Keratinocyte (primary cell): ENCODE results near the gene TIAM1. TPM values are rescaled to one million over a fixed set of nuclear protein-coding genes. Genes with fewer than 3 reads are reported as not detected.
A peak's percentile ranks its signal among the peaks of the same experiment; 100 is the strongest.

Source experiments
- DNase-seq: peaks from one replicate; pipeline ENCODE4 v3.0.0-alpha.2; 2011; ENCODE audit warnings: low read depth, missing footprints, low spot score
- FAIRE-seq: peaks from 2 replicates; lab custom pipeline; 2011; peaks lifted over from hg19 to GRCh38; lab: Jason Lieb, UNC
- H2AFZ ChIP-seq: 2 replicates; pipeline ENCODE4 v1.6.0; 2012; ENCODE audit warnings: low read length, control low read depth, inconsistent platforms; ENCODE audit not compliant: control insufficient read depth
- H3K27ac ChIP-seq: 2 replicates; pipeline ENCODE4 v1.5.1; 2011; ENCODE audit warnings: low read length; ENCODE audit not compliant: control insufficient read depth, insufficient read depth
- H3K27me3 ChIP-seq: 3 replicates; pipeline ENCODE4 v1.6.0; 2011; ENCODE audit warnings: low read length; ENCODE audit not compliant: control insufficient read depth, insufficient read depth; ENCODE audit errors: extremely low read depth
- H3K36me3 ChIP-seq, 2 experiments: 2 replicates in 1 of 2; 3 replicates in 1 of 2; pipeline ENCODE4 v1.5.1; 2011; ENCODE audit warnings: low read length in 2 of 2, mild to moderate bottlenecking in 1 of 2; ENCODE audit not compliant: control insufficient read depth in 2 of 2, insufficient read depth in 2 of 2; ENCODE audit errors: extremely low read depth in 1 of 2
- H3K4me1 ChIP-seq: 3 replicates; pipeline ENCODE4 v1.5.1; 2011; ENCODE audit warnings: low read length; ENCODE audit not compliant: control insufficient read depth, insufficient read depth; ENCODE audit errors: extremely low read depth
- H3K4me2 ChIP-seq: 3 replicates; pipeline ENCODE4 v1.6.0; 2011; ENCODE audit warnings: low read depth, low read length; ENCODE audit not compliant: control insufficient read depth, insufficient read depth; ENCODE audit errors: extremely low read depth
- H3K4me3 ChIP-seq, 3 experiments: fragments of 200-600 bp in 1 of 3; sonication (generic) in 1 of 3; 2 replicates in 2 of 3; 3 replicates in 1 of 3; pipeline ENCODE4 v1.5.1; 2011 to 2016; ENCODE audit warnings: low read length in 3 of 3, mild to moderate bottlenecking in 3 of 3, control low read depth in 2 of 3, inconsistent platforms in 1 of 3, low read depth in 1 of 3, mixed read lengths in 1 of 3, mixed run types in 1 of 3, moderate library complexity in 1 of 3; ENCODE audit not compliant: control insufficient read depth in 2 of 3, insufficient read depth in 2 of 3; ENCODE audit errors: extremely low read depth in 1 of 3
- H3K79me2 ChIP-seq: 2 replicates; pipeline ENCODE4 v1.6.0; 2012; ENCODE audit warnings: low read length; ENCODE audit not compliant: control insufficient read depth, insufficient read depth
- H3K9ac ChIP-seq: 3 replicates; pipeline ENCODE4 v1.6.0; 2011; ENCODE audit warnings: low read length; ENCODE audit not compliant: control insufficient read depth, insufficient read depth; ENCODE audit errors: extremely low read depth
- H3K9me1 ChIP-seq: 3 replicates; pipeline ENCODE4 v1.6.0; 2011; ENCODE audit warnings: low read length; ENCODE audit not compliant: control insufficient read depth, insufficient read depth; ENCODE audit errors: extremely low read depth
- H3K9me3 ChIP-seq: 2 replicates; pipeline ENCODE4 v1.5.1; 2012; ENCODE audit warnings: low read depth, low read length; ENCODE audit not compliant: control insufficient read depth
- H4K20me1 ChIP-seq: 3 replicates; pipeline ENCODE4 v1.6.0; 2011; ENCODE audit warnings: low read length; ENCODE audit not compliant: control insufficient read depth, insufficient read depth; ENCODE audit errors: extremely low read depth
- CTCF ChIP-seq, 3 experiments: IDR thresholded peaks in 1 of 3; conservative IDR thresholded peaks in 1 of 3; optimal IDR thresholded peaks in 1 of 3; 2 replicates in 2 of 3; 3 replicates in 1 of 3; pipeline versions ENCODE3 to v1.5.1; 2011; ENCODE audit warnings: low read length in 3 of 3, mild to moderate bottlenecking in 3 of 3, moderate library complexity in 2 of 3, control low read depth in 1 of 3, inconsistent platforms in 1 of 3; ENCODE audit not compliant: insufficient read depth in 2 of 3; ENCODE audit errors: extremely low read depth in 1 of 3
- EZH2 ChIP-seq: IDR thresholded peaks from one replicate; pipeline ENCODE4 v1.6.1; 2012; ENCODE audit warnings: inconsistent platforms, mild to moderate bottlenecking, low read length, moderate library complexity
- dilution Hi-C: fragments of 300-500 bp; cut with MboI; formaldehyde crosslinking; loops from one replicate; pipeline ENCODE4 v1.7.0; 2020; ENCODE audit warnings: low sequenced_read_pairs; ENCODE audit not compliant: extremely low pct_ligation_motif_present
- polyA plus RNA-seq, 5 experiments: library from polyadenylated mRNA; depleted of rRNA in 3 of 5; stranded (reverse) in 3 of 5; stranded (forward) in 1 of 5; unstranded in 1 of 5; fragments of >200 nt; gene quantifications; 1 replicate in 1 of 5; 2 replicates in 3 of 5; 3 replicates in 1 of 5; pipeline versions ENCODE4 v1.2.1 to v1.2.3, GENCODE V29; 2011 to 2012; ENCODE audit warnings: missing spikeins in 2 of 5, low read depth in 1 of 5, low replicate concordance in 1 of 5

The TIAM1 gene
- polyA plus RNA-seq, 1 donor (not counting 4 experiments of a cell fraction or from before 2014, with no cell fraction given): 8.3 TPM

GRCh38 chr21:31220575-31220974, 123.5 kb downstream of the TIAM1 start:
- no peak overlapping the region for H3K4me2 ChIP-seq
- FAIRE-seq: peak; percentile 13
- H3K4me3 ChIP-seq: no peak overlapping the region

GRCh38 chr21:31218830-31219608, 125.0 kb downstream of the TIAM1 start:
- peaks cover 14% of the 10 kb centered on the region for H3K4me1 ChIP-seq
- dilution Hi-C loops: no loop called here
- H3K79me2 ChIP-seq: no peaks in the 10 kb centered on the region
- no peaks in the 10 kb centered on the region for H4K20me1 ChIP-seq
- H3K9ac ChIP-seq: no peak overlapping the region
- H3K4me2 ChIP-seq: peak overlapping the region; percentile 46
- H3K9me1 ChIP-seq: no peaks in the 10 kb centered on the region
- no peaks in the 10 kb centered on the region for H3K27me3 ChIP-seq
- no peaks in the 10 kb centered on the region for H3K36me3 ChIP-seq
- FAIRE-seq (peak; percentile 84), DNase-seq (no peak)
- H3K9me3 ChIP-seq: no peaks in the 10 kb centered on the region
- no peak for TF ChIP-seq EZH2
- TF ChIP-seq CTCF (optimal IDR thresholded peaks at IDR 0.05 in 1 of 3, IDR thresholded peaks at IDR 0.05 in 1 of 3, conservative IDR thresholded peaks at IDR 0.05 in 1 of 3; ENCODE audit: extremely low read depth in 1 of 3, insufficient read depth in 2 of 3, low read length in 3 of 3): no peak
- H3K27ac ChIP-seq: no peak overlapping the region
- H2AFZ ChIP-seq: no peak overlapping the region
- H3K4me3 ChIP-seq: peak overlapping the region in 1 of 3 experiments; percentile 11

More at GRCh38 chr21:31220575-31220974, 123.5 kb downstream of the TIAM1 start:
- H4K20me1 ChIP-seq: no peaks in the 10 kb centered on the region
- H3K79me2 ChIP-seq: no peaks in the 10 kb centered on the region
- TF ChIP-seq CTCF (optimal IDR thresholded peaks at IDR 0.05 in 1 of 3, IDR thresholded peaks at IDR 0.05 in 1 of 3, conservative IDR thresholded peaks at IDR 0.05 in 1 of 3; ENCODE audit: extremely low read depth in 1 of 3, insufficient read depth in 2 of 3, low read length in 3 of 3): no peak
- TF ChIP-seq EZH2: no peak
- no peaks in the 10 kb centered on the region for H3K9me1 ChIP-seq
- H3K4me1 ChIP-seq: peaks cover 14% of the 10 kb centered on the region
- peak; percentile 2 for DNase-seq
- no peaks in the 10 kb centered on the region for H3K27me3 ChIP-seq
- no peak overlapping the region for H3K9ac ChIP-seq
- no peaks in the 10 kb centered on the region for H3K9me3 ChIP-seq
- dilution Hi-C loops: no loop called here
- H3K36me3 ChIP-seq: no peaks in the 10 kb centered on the region
- no peak overlapping the region for H3K27ac ChIP-seq
- H2AFZ ChIP-seq: no peak overlapping the region
